ENCODE results near the gene LTB.

The LTB gene

DNA sequence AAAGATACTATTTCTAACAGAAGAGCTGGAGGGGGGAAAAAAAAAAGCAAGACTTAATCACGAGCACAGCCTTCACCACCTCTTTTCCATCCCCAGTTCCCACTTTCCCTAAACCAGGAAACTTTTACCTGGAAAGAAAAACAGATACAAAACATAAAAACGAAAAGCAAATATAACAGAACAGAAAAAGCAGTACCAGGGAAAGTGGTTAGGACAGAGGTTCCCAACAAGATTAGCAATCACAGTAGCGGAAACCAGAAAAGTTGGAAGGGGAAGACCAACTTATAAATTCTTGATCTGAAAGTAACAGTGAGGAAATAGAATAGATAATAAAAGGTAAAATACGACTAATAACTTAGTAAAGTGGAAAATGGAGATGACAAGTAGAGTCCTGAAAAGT, 41.6 kb downstream of the LTB start:
- H3K36me3 Mint-ChIP-seq (ENCODE audit: low read depth), result peaks cover 52% of the 10 kb centered on the region
- peaks cover 75% of the 10 kb centered on the region for H3K4me1 Mint-ChIP-seq
- H3K4me3 Mint-ChIP-seq, result peak overlapping the region; percentile 100
- no peaks in the 10 kb centered on the region for H3K27me3 Mint-ChIP-seq (ENCODE audit: low read depth, poor library complexity)
- no peak for TF ChIP-seq CTCF (IDR thresholded peaks at IDR 0.05)
- peak overlapping the region; percentile 100 for H3K27ac Mint-ChIP-seq
- no peaks in the 10 kb centered on the region for H3K9me3 Mint-ChIP-seq
- no peak for DNase-seq

DNA sequence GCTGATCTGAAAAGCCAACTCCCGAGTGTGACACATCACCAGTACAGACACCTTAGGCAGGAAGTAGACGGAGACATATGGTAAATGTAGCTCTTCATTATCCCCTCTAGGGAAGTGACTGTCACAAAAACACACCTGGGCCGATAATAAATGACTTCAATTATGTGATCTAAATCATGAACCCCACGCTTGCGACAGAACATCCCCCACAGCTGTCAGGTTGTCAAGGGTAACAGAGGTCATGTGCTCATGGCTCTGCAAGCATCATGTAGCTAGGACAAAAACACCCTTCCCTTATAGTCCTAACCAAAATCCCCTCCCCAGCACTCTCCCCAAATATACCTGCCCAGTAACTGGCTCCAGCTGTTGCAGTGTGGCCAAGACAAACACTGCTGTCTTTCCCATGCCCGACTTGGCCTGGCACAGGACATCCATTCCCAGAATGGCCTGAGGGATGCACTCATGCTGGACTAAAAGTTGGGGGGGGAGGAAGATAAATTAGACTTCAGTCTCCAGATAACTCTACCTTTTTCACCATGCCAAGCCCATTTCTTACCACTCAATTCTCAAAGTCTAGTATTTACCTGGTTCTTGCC, 43.3 kb downstream of the LTB start:
- H3K36me3 Mint-ChIP-seq (ENCODE audit: low read depth), result peaks cover 68% of the 10 kb centered on the region
- no peak for DNase-seq
- H3K9me3 Mint-ChIP-seq, result no peaks in the 10 kb centered on the region
- peak overlapping the region; percentile 40 for H3K27ac Mint-ChIP-seq
- H3K27me3 Mint-ChIP-seq (ENCODE audit: low read depth, poor library complexity), result no peaks in the 10 kb centered on the region
- peaks cover 70% of the 10 kb centered on the region for H3K4me1 Mint-ChIP-seq
- H3K4me3 Mint-ChIP-seq, result peak overlapping the region; percentile 100
- TF ChIP-seq CTCF (IDR thresholded peaks at IDR 0.05), result no peak

DNA sequence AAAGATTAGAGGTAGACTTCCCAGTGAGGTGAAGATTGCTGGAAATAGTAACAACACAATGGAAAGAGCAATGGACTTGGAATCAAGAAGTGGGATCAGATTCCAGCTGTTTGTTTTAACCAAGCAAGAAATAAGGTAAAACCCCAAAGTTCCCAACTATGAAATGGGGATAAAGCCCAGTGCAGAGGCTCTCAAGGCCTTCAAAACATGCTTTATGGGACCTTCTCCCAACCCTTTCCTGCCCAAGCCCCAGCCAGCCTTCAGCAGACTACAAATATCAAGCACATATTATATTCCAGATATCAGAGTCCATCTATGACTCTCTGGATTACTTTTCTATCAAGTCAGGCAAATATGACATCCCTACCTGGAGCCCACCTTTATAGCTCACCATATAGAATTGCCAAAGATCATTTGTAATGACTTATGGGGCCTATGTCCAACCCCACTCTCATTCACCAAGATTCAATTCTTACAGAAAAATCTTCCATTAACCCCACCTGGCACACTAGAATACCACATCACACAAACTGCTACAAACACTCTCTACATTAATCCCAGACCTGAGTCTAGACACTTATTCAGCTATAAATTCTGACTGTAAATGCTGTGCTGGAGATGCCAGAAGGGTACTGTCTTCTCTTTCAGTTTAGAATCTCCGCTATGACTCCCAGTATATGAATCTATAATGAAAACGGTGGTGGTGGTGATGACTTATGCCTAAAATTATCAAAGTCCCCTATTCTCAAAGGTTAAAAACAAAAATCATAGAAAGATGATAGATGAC, 46.5 kb downstream of the LTB start:
- Mint-ChIP-seq H3K4me1 (peaks cover 61% of the 10 kb centered on the region), H3K27me3 (ENCODE audit: low read depth, poor library complexity) (no peaks in the 10 kb centered on the region), H3K4me3 (no peak overlapping the region), H3K9me3 (no peaks in the 10 kb centered on the region), H3K27ac (no peak overlapping the region), H3K36me3 (ENCODE audit: low read depth) (peaks cover 90% of the 10 kb centered on the region)
- DNase-seq, result no peak
- TF ChIP-seq CTCF (IDR thresholded peaks at IDR 0.05), result no peak

GRCh38 chr6:31534521-31535040, 47.6 kb downstream of the LTB start:
- Mint-ChIP-seq H3K9me3 (no peaks in the 10 kb centered on the region), H3K27ac (no peak overlapping the region), H3K36me3 (ENCODE audit: low read depth) (peaks cover 90% of the 10 kb centered on the region), H3K4me3 (no peak overlapping the region), H3K27me3 (ENCODE audit: low read depth, poor library complexity) (no peaks in the 10 kb centered on the region), H3K4me1 (peaks cover 62% of the 10 kb centered on the region)
- no peak for TF ChIP-seq CTCF (IDR thresholded peaks at IDR 0.05)
- no peak for DNase-seq

DNA sequence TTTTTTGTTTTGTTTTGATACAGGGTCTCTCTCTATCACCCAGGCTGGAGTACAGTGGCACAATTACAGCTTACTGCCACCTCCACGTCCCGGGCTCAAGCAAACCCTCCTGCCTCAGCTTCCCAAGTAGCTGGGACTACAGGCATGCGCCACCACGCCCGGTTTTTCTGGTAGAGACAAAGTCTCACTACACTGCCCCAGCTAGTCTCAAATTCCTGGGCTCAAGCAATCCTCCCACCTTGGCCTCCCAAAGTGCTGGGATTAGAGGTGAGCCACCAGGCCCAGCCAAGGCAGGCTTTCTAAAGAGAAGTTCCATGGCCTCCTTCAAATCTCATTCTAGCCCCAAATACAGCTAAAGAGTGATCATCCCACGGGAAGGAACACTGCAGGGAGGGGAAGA, 48.2 kb downstream of the LTB start:
- no peaks in the 10 kb centered on the region for H3K9me3 Mint-ChIP-seq
- H3K27me3 Mint-ChIP-seq (ENCODE audit: low read depth, poor library complexity), result no peaks in the 10 kb centered on the region
- no peak for TF ChIP-seq CTCF (IDR thresholded peaks at IDR 0.05)
- no peak for DNase-seq
- H3K4me3 Mint-ChIP-seq, result no peak overlapping the region
- peaks cover 58% of the 10 kb centered on the region for H3K4me1 Mint-ChIP-seq
- H3K36me3 Mint-ChIP-seq (ENCODE audit: low read depth), result peaks cover 85% of the 10 kb centered on the region
- H3K27ac Mint-ChIP-seq, result peak overlapping the region; percentile 89

Data from nephron progenitor cell (in vitro differentiated cells).